ENCODE data around the gene CEP164.

Gene CEP164

GRCh38 chr11:117385906-117386305 is 58.3 kb downstream of the CEP164 start:
- ChIA-PET CTCF (interaction anchor here (1.4 kb wide), 1 partner anchor 40 kb away, joined by 3 read pairs; no protein-coding TSS in a partner anchor), POLR2A (ENCODE audit: low non-redundant PET) (no interaction called here)
- no peak for TF ChIP-seq CTCF (conservative IDR thresholded peaks at IDR 0.05; ENCODE audit: low read depth)

GRCh38 chr11:117387992-117388755 is 60.5 kb downstream of the CEP164 start:
- H3K27ac ChIP-seq, result no peak overlapping the region
- ChIA-PET CTCF (interaction anchor here (0.6 kb wide), 1 partner anchor 14 kb away, joined by 3 read pairs; no protein-coding TSS in a partner anchor), POLR2A (ENCODE audit: low non-redundant PET) (no interaction called here)

More at GRCh38 chr11:117385906-117386305, 58.3 kb downstream of the CEP164 start:
- no peak for DNase-seq (ENCODE audit: low spot score)
- no peak overlapping the region for H3K27ac ChIP-seq

GRCh38 chr11:117390743-117391142 is 63.1 kb downstream of the CEP164 start:
- no peak overlapping the region for H3K27ac ChIP-seq
- ChIA-PET POLR2A (ENCODE audit: low non-redundant PET) (no interaction called here), CTCF (interaction anchor here (0.6 kb wide), 1 partner anchor 193 kb away, joined by 3 read pairs; no protein-coding TSS in a partner anchor)
- TF ChIP-seq CTCF (conservative IDR thresholded peaks at IDR 0.05; ENCODE audit: low read depth), result no peak
- no peak for DNase-seq (ENCODE audit: low spot score)

More at GRCh38 chr11:117387992-117388755, 60.5 kb downstream of the CEP164 start:
- DNase-seq (ENCODE audit: low spot score), result no peak
- no peak for TF ChIP-seq CTCF (conservative IDR thresholded peaks at IDR 0.05; ENCODE audit: low read depth)

GRCh38 chr11:117391181-117391580 is 63.5 kb downstream of the CEP164 start:
- ChIA-PET CTCF (interaction anchor here (0.6 kb wide), 1 partner anchor 591 kb away, joined by 6 read pairs; no protein-coding TSS in a partner anchor), POLR2A (ENCODE audit: low non-redundant PET) (no interaction called here)
- DNase-seq (ENCODE audit: low spot score), result no peak
- no peak for TF ChIP-seq CTCF (conservative IDR thresholded peaks at IDR 0.05; ENCODE audit: low read depth)
- H3K27ac ChIP-seq, result no peak overlapping the region

- ChIA-PET POLR2A (ENCODE audit: low non-redundant PET) (no interaction called here), CTCF (interaction anchor here (0.6 kb wide), 1 partner anchor 592 kb away, joined by 6 read pairs; no protein-coding TSS in a partner anchor)
- TF ChIP-seq CTCF (conservative IDR thresholded peaks at IDR 0.05; ENCODE audit: low read depth), result no peak
- H3K27ac ChIP-seq, result no peak overlapping the region
- DNase-seq (ENCODE audit: low spot score), result no peak
Observed at GRCh38 chr11:117392001-117392690, 64.5 kb downstream of the CEP164 start.

- CTCF ChIA-PET, result no interaction called here
- TF ChIP-seq CTCF (conservative IDR thresholded peaks at IDR 0.05; ENCODE audit: low read depth), result no peak
- POLR2A ChIA-PET (ENCODE audit: low non-redundant PET), result no interaction called here
- no peak for DNase-seq (ENCODE audit: low spot score)
- H3K27ac ChIP-seq, result no peak overlapping the region
Observed at GRCh38 chr11:117392979-117393378, 65.3 kb downstream of the CEP164 start.
